Measurements from ENCODE around the gene LRRC36.

The LRRC36 gene

GRCh38 chr16:67384778-67385510 lies 58.3 kb downstream of the LRRC36 start:
- no peak overlapping the region for H2AK5ac ChIP-seq (ENCODE audit: low read length)
- no peak overlapping the region for H3K4ac ChIP-seq (ENCODE audit: low read depth, low read length)
- no peak overlapping the region for H3K27ac ChIP-seq (ENCODE audit: low read depth, low read length)
- no peak overlapping the region for H2BK5ac ChIP-seq (ENCODE audit: low read depth, low read length, poor library complexity)
- no peak overlapping the region for H2BK12ac ChIP-seq (ENCODE audit: low read length)
- H3K23ac ChIP-seq (ENCODE audit: low read length), result no peak overlapping the region
- no peak overlapping the region for H4K8ac ChIP-seq (ENCODE audit: low read depth, low read length)
- H3K4me1 ChIP-seq (ENCODE audit: control insufficient read depth in 1 of 2, insufficient read depth in 2 of 2, low read length in 2 of 2), result no peaks in the 10 kb centered on the region
- DNase-seq, result no peak
- no peaks in the 10 kb centered on the region for H3K27me3 ChIP-seq (ENCODE audit: insufficient read depth, low read length)
- no peak overlapping the region for H2AFZ ChIP-seq (ENCODE audit: insufficient read depth, low read length, poor library complexity)
- no peak overlapping the region for H4K91ac ChIP-seq (ENCODE audit: low read depth, low read length)
- WGBS (ENCODE audit: extremely low coverage, insufficient coverage, insufficient read length), result no CpG with 5 or more reads among the region's 8 CpGs
- H4K12ac ChIP-seq (ENCODE audit: low read depth, low read length), result no peak overlapping the region
- H3K14ac ChIP-seq (ENCODE audit: low read length), result no peak overlapping the region
- peaks cover 2% of the 10 kb centered on the region for H3K9me3 ChIP-seq (ENCODE audit: insufficient read depth, low read depth, low read length)
- no peaks in the 10 kb centered on the region for H3K79me1 ChIP-seq (ENCODE audit: low read length)
- H3K4me2 ChIP-seq (ENCODE audit: low read length), result no peak overlapping the region
- H3K4me3 ChIP-seq (ENCODE audit: low read depth, low read length), result no peak overlapping the region
- H2BK120ac ChIP-seq (ENCODE audit: insufficient read depth, low read length, poor library complexity), result no peak overlapping the region
- no peaks in the 10 kb centered on the region for H3K79me2 ChIP-seq (ENCODE audit: control insufficient read depth, insufficient read depth, low read length, poor library complexity)
- H3K36me3 ChIP-seq (ENCODE audit: control insufficient read depth in 1 of 2, insufficient read depth in 2 of 2, low read length in 2 of 2), result no peaks in the 10 kb centered on the region
- no peak overlapping the region for H3K18ac ChIP-seq (ENCODE audit: low read length)
- no peak overlapping the region for H3K9ac ChIP-seq (ENCODE audit: low read length)

- Histone ChIP-seq H4K12ac (ENCODE audit: low read depth, low read length) (no peak overlapping the region), H3K4me2 (ENCODE audit: low read length) (no peak overlapping the region), H2BK5ac (ENCODE audit: low read depth, low read length, poor library complexity) (no peak overlapping the region), H4K8ac (ENCODE audit: low read depth, low read length) (no peak overlapping the region), H4K91ac (ENCODE audit: low read depth, low read length) (no peak overlapping the region), H2AK5ac (ENCODE audit: low read length) (no peak overlapping the region), H3K4me1 (ENCODE audit: control insufficient read depth in 1 of 2, insufficient read depth in 2 of 2, low read length in 2 of 2) (no peaks in the 10 kb centered on the region), H3K27ac (ENCODE audit: low read depth, low read length) (no peak overlapping the region), H3K9ac (ENCODE audit: low read length) (no peak overlapping the region), H3K79me2 (ENCODE audit: control insufficient read depth, insufficient read depth, low read length, poor library complexity) (no peaks in the 10 kb centered on the region), H3K4me3 (ENCODE audit: low read depth, low read length) (no peak overlapping the region), H3K18ac (ENCODE audit: low read length) (no peak overlapping the region), H3K9me3 (ENCODE audit: insufficient read depth, low read depth, low read length) (peaks cover 2% of the 10 kb centered on the region), H3K79me1 (ENCODE audit: low read length) (no peaks in the 10 kb centered on the region), H3K23ac (ENCODE audit: low read length) (no peak overlapping the region), H2BK12ac (ENCODE audit: low read length) (no peak overlapping the region), H3K27me3 (ENCODE audit: insufficient read depth, low read length) (no peaks in the 10 kb centered on the region), H2BK120ac (ENCODE audit: insufficient read depth, low read length, poor library complexity) (no peak overlapping the region), H2AFZ (ENCODE audit: insufficient read depth, low read length, poor library complexity) (no peak overlapping the region), H3K14ac (ENCODE audit: low read length) (no peak overlapping the region), H3K4ac (ENCODE audit: low read depth, low read length) (no peak overlapping the region), H3K36me3 (ENCODE audit: control insufficient read depth in 1 of 2, insufficient read depth in 2 of 2, low read length in 2 of 2) (no peaks in the 10 kb centered on the region)
- no peak for DNase-seq
- no CpG with 5 or more reads among the region's 5 CpGs for WGBS (ENCODE audit: extremely low coverage, insufficient coverage, insufficient read length)
These were observed 60.3 kb downstream of the LRRC36 start for GRCh38 chr16:67386861-67387455.

GRCh38 chr16:67387479-67388079 lies 61.0 kb downstream of the LRRC36 start:
- H3K4me3 ChIP-seq (ENCODE audit: low read depth, low read length), result no peak overlapping the region
- H3K27ac ChIP-seq (ENCODE audit: low read depth, low read length), result no peak overlapping the region
- H4K91ac ChIP-seq (ENCODE audit: low read depth, low read length), result no peak overlapping the region
- H3K9ac ChIP-seq (ENCODE audit: low read length), result no peak overlapping the region
- no peak overlapping the region for H3K4ac ChIP-seq (ENCODE audit: low read depth, low read length)
- H3K14ac ChIP-seq (ENCODE audit: low read length), result no peak overlapping the region
- H2BK12ac ChIP-seq (ENCODE audit: low read length), result no peak overlapping the region
- H2BK5ac ChIP-seq (ENCODE audit: low read depth, low read length, poor library complexity), result no peak overlapping the region
- H3K23ac ChIP-seq (ENCODE audit: low read length), result no peak overlapping the region
- no peak overlapping the region for H4K8ac ChIP-seq (ENCODE audit: low read depth, low read length)
- no peak for DNase-seq
- H3K4me2 ChIP-seq (ENCODE audit: low read length), result no peak overlapping the region
- no peak overlapping the region for H2AK5ac ChIP-seq (ENCODE audit: low read length)
- H3K4me1 ChIP-seq (ENCODE audit: control insufficient read depth in 1 of 2, insufficient read depth in 2 of 2, low read length in 2 of 2), result no peaks in the 10 kb centered on the region
- H3K9me3 ChIP-seq (ENCODE audit: insufficient read depth, low read depth, low read length), result peaks cover 2% of the 10 kb centered on the region
- no peaks in the 10 kb centered on the region for H3K79me1 ChIP-seq (ENCODE audit: low read length)
- no peak overlapping the region for H3K18ac ChIP-seq (ENCODE audit: low read length)
- no peak overlapping the region for H2BK120ac ChIP-seq (ENCODE audit: insufficient read depth, low read length, poor library complexity)
- H3K36me3 ChIP-seq (ENCODE audit: control insufficient read depth in 1 of 2, insufficient read depth in 2 of 2, low read length in 2 of 2), result no peaks in the 10 kb centered on the region
- no peaks in the 10 kb centered on the region for H3K79me2 ChIP-seq (ENCODE audit: control insufficient read depth, insufficient read depth, low read length, poor library complexity)
- no peak overlapping the region for H2AFZ ChIP-seq (ENCODE audit: insufficient read depth, low read length, poor library complexity)
- peaks cover 1% of the 10 kb centered on the region for H3K27me3 ChIP-seq (ENCODE audit: insufficient read depth, low read length)
- WGBS (ENCODE audit: extremely low coverage, insufficient coverage, insufficient read length), result no CpG with 5 or more reads among the region's 8 CpGs
- no peak overlapping the region for H4K12ac ChIP-seq (ENCODE audit: low read depth, low read length)

GRCh38 chr16:67388191-67388590 lies 61.6 kb downstream of the LRRC36 start:
- WGBS (ENCODE audit: extremely low coverage, insufficient coverage, insufficient read length), result no CpG with 5 or more reads among the region's 8 CpGs
- DNase-seq, result no peak
- Histone ChIP-seq H2AK5ac (ENCODE audit: low read length) (no peak overlapping the region), H3K79me1 (ENCODE audit: low read length) (no peaks in the 10 kb centered on the region), H3K4me3 (ENCODE audit: low read depth, low read length) (no peak overlapping the region), H3K4ac (ENCODE audit: low read depth, low read length) (no peak overlapping the region), H2BK5ac (ENCODE audit: low read depth, low read length, poor library complexity) (no peak overlapping the region), H4K91ac (ENCODE audit: low read depth, low read length) (no peak overlapping the region), H3K4me1 (ENCODE audit: control insufficient read depth in 1 of 2, insufficient read depth in 2 of 2, low read length in 2 of 2) (peaks cover 0 to 3% of the 10 kb centered on the region in 2 experiments), H3K9ac (ENCODE audit: low read length) (no peak overlapping the region), H3K27me3 (ENCODE audit: insufficient read depth, low read length) (peaks cover 8% of the 10 kb centered on the region), H4K12ac (ENCODE audit: low read depth, low read length) (no peak overlapping the region), H3K23ac (ENCODE audit: low read length) (no peak overlapping the region), H3K27ac (ENCODE audit: low read depth, low read length) (no peak overlapping the region), H3K18ac (ENCODE audit: low read length) (no peak overlapping the region), H3K9me3 (ENCODE audit: insufficient read depth, low read depth, low read length) (peaks cover 2% of the 10 kb centered on the region), H3K14ac (ENCODE audit: low read length) (no peak overlapping the region), H3K36me3 (ENCODE audit: control insufficient read depth in 1 of 2, insufficient read depth in 2 of 2, low read length in 2 of 2) (no peaks in the 10 kb centered on the region), H3K4me2 (ENCODE audit: low read length) (no peak overlapping the region), H2BK12ac (ENCODE audit: low read length) (no peak overlapping the region), H4K8ac (ENCODE audit: low read depth, low read length) (no peak overlapping the region), H2BK120ac (ENCODE audit: insufficient read depth, low read length, poor library complexity) (no peak overlapping the region), H2AFZ (ENCODE audit: insufficient read depth, low read length, poor library complexity) (no peak overlapping the region), H3K79me2 (ENCODE audit: control insufficient read depth, insufficient read depth, low read length, poor library complexity) (no peaks in the 10 kb centered on the region)

All from trophoblast cell (in vitro differentiated cells and primary cell).